Measurements from ENCODE around the gene TNXB.
"Not testable (repeated sequence)": the region's sequence is repeated elsewhere in the genome, so short reads cannot be mapped to it uniquely, and the experiment has no call there.

GRCh38 chr6:31994421-31994820 lies 114.7 kb downstream of the TNXB start:
- not testable (repeated sequence) for TF ChIP-seq CTCF (IDR thresholded peaks at IDR 0.05); POLR2AphosphoS5 (IDR thresholded peaks at IDR 0.05; ENCODE audit: insufficient read depth in 1 of 2, low read depth in 1 of 2)
